Measurements from ENCODE around the gene CCDC134.

Gene CCDC134

GRCh38 chr22:41777749-41778425, 22.6 kb upstream of the CCDC134 start:
- H3K27ac Mint-ChIP-seq: peak overlapping the region; percentile 51
- DNase-seq (ENCODE audit: low spot score in 2 of 2): no peak
- H3K36me3 Mint-ChIP-seq: peaks cover 3% of the 10 kb centered on the region
- no peaks in the 10 kb centered on the region for H3K9me3 Mint-ChIP-seq
- H3K4me3 Mint-ChIP-seq: no peak overlapping the region
- ATAC-seq: no peak
- peaks cover 39% of the 10 kb centered on the region for H3K4me1 Mint-ChIP-seq

- peaks cover 22% of the 10 kb centered on the region for H3K36me3 Mint-ChIP-seq
- no peaks in the 10 kb centered on the region for H3K9me3 Mint-ChIP-seq
- H3K4me1 Mint-ChIP-seq: peaks cover 49% of the 10 kb centered on the region
- peak overlapping the region; percentile 92 for H3K4me3 Mint-ChIP-seq
- DNase-seq (ENCODE audit: low spot score in 2 of 2) (no peak), ATAC-seq (peak; percentile 8)
- H3K27ac Mint-ChIP-seq: peak overlapping the region; percentile 91
These were observed 20.5 kb upstream of the CCDC134 start for GRCh38 chr22:41779929-41780505.

GRCh38 chr22:41780746-41781505, 19.6 kb upstream of the CCDC134 start:
- Mint-ChIP-seq H3K4me1 (peaks cover 49% of the 10 kb centered on the region), H3K27ac (peak overlapping the region; percentile 91), H3K36me3 (peaks cover 31% of the 10 kb centered on the region), H3K9me3 (no peaks in the 10 kb centered on the region), H3K4me3 (peak overlapping the region; percentile 92)
- DNase-seq (ENCODE audit: low spot score in 2 of 2): peak; percentile 58 to 89
- peak; percentile 98 for ATAC-seq

GRCh38 chr22:41781507-41781906, 19.0 kb upstream of the CCDC134 start:
- H3K4me3 Mint-ChIP-seq: peak overlapping the region; percentile 92
- H3K4me1 Mint-ChIP-seq: peaks cover 52% of the 10 kb centered on the region
- DNase-seq (ENCODE audit: low spot score in 2 of 2) (peak in 1 of 2 donors; percentile 54), ATAC-seq (peak; percentile 6)
- H3K27ac Mint-ChIP-seq: peak overlapping the region; percentile 91
- H3K36me3 Mint-ChIP-seq: peaks cover 37% of the 10 kb centered on the region
- H3K9me3 Mint-ChIP-seq: no peaks in the 10 kb centered on the region

- H3K9me3 Mint-ChIP-seq: no peaks in the 10 kb centered on the region
- DNase-seq (ENCODE audit: low spot score in 2 of 2) (peak in 1 of 2 donors; percentile 57), ATAC-seq (peak; percentile 74)
- H3K4me1 Mint-ChIP-seq: peaks cover 56% of the 10 kb centered on the region
- peak overlapping the region; percentile 92 for H3K4me3 Mint-ChIP-seq
- peak overlapping the region; percentile 91 for H3K27ac Mint-ChIP-seq
- H3K36me3 Mint-ChIP-seq: peaks cover 42% of the 10 kb centered on the region
These were observed 18.2 kb upstream of the CCDC134 start for GRCh38 chr22:41782316-41782715.

- Mint-ChIP-seq H3K4me3 (peak overlapping the region; percentile 92), H3K9me3 (no peaks in the 10 kb centered on the region), H3K4me1 (peaks cover 55% of the 10 kb centered on the region), H3K36me3 (peaks cover 42% of the 10 kb centered on the region), H3K27ac (peak overlapping the region; percentile 91)
- no peak for ATAC-seq
- no peak for DNase-seq (ENCODE audit: low spot score in 2 of 2)
These were observed 17.7 kb upstream of the CCDC134 start for GRCh38 chr22:41782751-41783150.

GRCh38 chr22:41787331-41787730, 13.1 kb upstream of the CCDC134 start:
- H3K27ac Mint-ChIP-seq: peak overlapping the region; percentile 75
- no peaks in the 10 kb centered on the region for H3K9me3 Mint-ChIP-seq
- H3K36me3 Mint-ChIP-seq: peaks cover 78% of the 10 kb centered on the region
- H3K4me1 Mint-ChIP-seq: peaks cover 31% of the 10 kb centered on the region
- ATAC-seq (no peak), DNase-seq (ENCODE audit: low spot score in 2 of 2) (no peak)
- no peak overlapping the region for H3K4me3 Mint-ChIP-seq

GRCh38 chr22:41793871-41794270, 6.6 kb upstream of the CCDC134 start:
- Mint-ChIP-seq H3K4me3 (no peak overlapping the region), H3K4me1 (peaks cover 9% of the 10 kb centered on the region), H3K36me3 (peaks cover 72% of the 10 kb centered on the region), H3K9me3 (no peaks in the 10 kb centered on the region), H3K27ac (peak overlapping the region; percentile 3)
- ATAC-seq: no peak
- no peak for DNase-seq (ENCODE audit: low spot score in 2 of 2)

- no peak for ATAC-seq
- Mint-ChIP-seq H3K9me3 (no peaks in the 10 kb centered on the region), H3K4me3 (peak overlapping the region; percentile 93), H3K27ac (peak overlapping the region; percentile 96), H3K36me3 (peaks cover 60% of the 10 kb centered on the region), H3K4me1 (peaks cover 38% of the 10 kb centered on the region)
- no peak for DNase-seq (ENCODE audit: low spot score in 2 of 2)
These were observed 1.7 kb upstream of the CCDC134 start for GRCh38 chr22:41798736-41799135.

- DNase-seq (ENCODE audit: low spot score in 2 of 2) (peak in 1 of 2 donors; percentile 28), ATAC-seq (peak; percentile 65)
- Mint-ChIP-seq H3K36me3 (peaks cover 55% of the 10 kb centered on the region), H3K9me3 (no peaks in the 10 kb centered on the region), H3K27ac (peak overlapping the region; percentile 96), H3K4me3 (peak overlapping the region; percentile 93), H3K4me1 (peaks cover 47% of the 10 kb centered on the region)
These were observed 762 bp upstream of the CCDC134 start for GRCh38 chr22:41799486-41800347.

GRCh38 chr22:41801147-41801819, 804 bp downstream of the CCDC134 start:
- peaks cover 51% of the 10 kb centered on the region for H3K4me1 Mint-ChIP-seq

GRCh38 chr22:41801886-41802285, 1.4 kb downstream of the CCDC134 start:
- peaks cover 51% of the 10 kb centered on the region for H3K4me1 Mint-ChIP-seq
- H3K27ac Mint-ChIP-seq: peak overlapping the region; percentile 96
- ATAC-seq (no peak), DNase-seq (ENCODE audit: low spot score in 2 of 2) (no peak)
- H3K36me3 Mint-ChIP-seq: peaks cover 38% of the 10 kb centered on the region
- no peaks in the 10 kb centered on the region for H3K9me3 Mint-ChIP-seq
- H3K4me3 Mint-ChIP-seq: peak overlapping the region; percentile 93

More at GRCh38 chr22:41801147-41801819, 804 bp downstream of the CCDC134 start:
- ATAC-seq (no peak), DNase-seq (ENCODE audit: low spot score in 2 of 2) (no peak)
- peaks cover 42% of the 10 kb centered on the region for H3K36me3 Mint-ChIP-seq
- H3K9me3 Mint-ChIP-seq: no peaks in the 10 kb centered on the region
- H3K4me3 Mint-ChIP-seq: peak overlapping the region; percentile 93
- H3K27ac Mint-ChIP-seq: peak overlapping the region; percentile 96

GRCh38 chr22:41805639-41806038, 5.2 kb downstream of the CCDC134 start:
- Mint-ChIP-seq H3K36me3 (peaks cover 50% of the 10 kb centered on the region), H3K4me3 (no peak overlapping the region), H3K9me3 (no peaks in the 10 kb centered on the region), H3K27ac (no peak overlapping the region), H3K4me1 (peaks cover 36% of the 10 kb centered on the region)
- ATAC-seq (no peak), DNase-seq (ENCODE audit: low spot score in 2 of 2) (no peak)

GRCh38 chr22:41808400-41808799, 7.9 kb downstream of the CCDC134 start:
- Mint-ChIP-seq H3K9me3 (no peaks in the 10 kb centered on the region), H3K36me3 (peaks cover 34% of the 10 kb centered on the region), H3K27ac (no peak overlapping the region), H3K4me3 (no peak overlapping the region), H3K4me1 (peaks cover 15% of the 10 kb centered on the region)
- DNase-seq (ENCODE audit: low spot score in 2 of 2): no peak
- no peak for ATAC-seq
